Cardiac muscle cell (in vitro differentiated cells and primary cell): Measurements from ENCODE around the gene PIEZO1. TPM values are rescaled to one million over a fixed set of nuclear protein-coding genes. Genes with fewer than 3 reads are reported as not detected.

ENCODE experiments used
- DNase-seq, 2 donors: peaks; one replicate each; pipeline versions ENCODE4 v3.0.0 to v3.0.0-alpha.2; 2010 to 2017; ENCODE audit warnings: low read depth in 1 of 2, low spot score in 1 of 2
- H3K27ac ChIP-seq: fragments of 200-600 bp; sonication (generic); 2 replicates; pipeline ENCODE4 v1.5.1; 2016
- H3K27me3 ChIP-seq: fragments of 200-600 bp; sonication (generic); 2 replicates; pipeline ENCODE4 v1.6.0; 2016; ENCODE audit warnings: control low read depth
- H3K36me3 ChIP-seq: fragments of 200-600 bp; sonication (generic); 2 replicates; pipeline ENCODE4 v1.5.1; 2016; ENCODE audit warnings: control low read depth
- H3K4me1 ChIP-seq: fragments of 200-600 bp; sonication (generic); 2 replicates; pipeline ENCODE4 v1.8.1; 2017; ENCODE audit warnings: low read depth, mild to moderate bottlenecking, mixed run types
- H3K4me3 ChIP-seq: fragments of 200-600 bp; sonication (generic); 2 replicates; pipeline ENCODE4 v1.5.1; 2016; ENCODE audit warnings: mild to moderate bottlenecking
- H3K9me3 ChIP-seq: fragments of 200-600 bp; sonication (generic); 2 replicates; pipeline ENCODE4 v1.5.1; 2017; ENCODE audit warnings: low read depth, mild to moderate bottlenecking, control low read depth
- CTCF ChIP-seq: IDR thresholded peaks from 2 replicates; pipeline ENCODE4 v1.5.1; 2012; ENCODE audit warnings: low read depth, mild to moderate bottlenecking, low read length
- polyA plus RNA-seq: library from polyadenylated mRNA; unstranded; fragments of >200 nt; fragmentation: Nextera tagmentation; extraction: Ambion mirVana; gene quantifications from 2 replicates; pipeline ENCODE4 v1.2.1, GENCODE V29; 2016
- total RNA-seq: library from RNA; depleted of rRNA; stranded (reverse); fragments of >200 nt; gene quantifications from 2 replicates; pipeline ENCODE4 v1.2.3, GENCODE V29; 2016

PIEZO1 gene
- total RNA-seq = 54.5 and 121 TPM in 2 replicates
- polyA plus RNA-seq = 32.7 and 49.2 TPM in 2 replicates

GRCh38 chr16:88785106-88785924 lies at the start of gene PIEZO1:
PIEZO1 (minus strand) TSS chr16:88785220; CDS start chr16:88784964, 256 bp downstream.
- H3K36me3 ChIP-seq = no peaks in the 10 kb centered on the region
- H3K27me3 ChIP-seq = no peaks in the 10 kb centered on the region
- H3K4me3 ChIP-seq = peak within 1 kb of the TSS; percentile 68
- no peaks in the 10 kb centered on the region for H3K9me3 ChIP-seq
- peak within 1 kb of the TSS; percentile 70 for H3K27ac ChIP-seq
- peak; percentile 70 to 80 for DNase-seq
- TF ChIP-seq CTCF = peak; percentile 80
- H3K4me1 ChIP-seq = peaks cover 7% of the 10 kb centered on the region

GRCh38 chr16:88834670-88835069 lies 49.6 kb upstream of the PIEZO1 start:
- no peaks in the 10 kb centered on the region for H3K4me1 ChIP-seq
- H3K9me3 ChIP-seq = no peaks in the 10 kb centered on the region
- DNase-seq = no peak
- peaks cover 2% of the 10 kb centered on the region for H3K36me3 ChIP-seq
- no peaks in the 10 kb centered on the region for H3K27me3 ChIP-seq
- no peak overlapping the region for H3K4me3 ChIP-seq
- TF ChIP-seq CTCF = no peak
- H3K27ac ChIP-seq = no peak overlapping the region

GRCh38 chr16:88833086-88833485 lies 48.1 kb upstream of the PIEZO1 start:
- Histone ChIP-seq H3K27ac (no peak overlapping the region), H3K27me3 (no peaks in the 10 kb centered on the region), H3K4me3 (no peak overlapping the region), H3K9me3 (no peaks in the 10 kb centered on the region), H3K36me3 (peaks cover 2% of the 10 kb centered on the region), H3K4me1 (no peaks in the 10 kb centered on the region)
- DNase-seq = no peak
- TF ChIP-seq CTCF = no peak

- Histone ChIP-seq H3K9me3 (no peaks in the 10 kb centered on the region), H3K27ac (no peak overlapping the region), H3K4me1 (no peaks in the 10 kb centered on the region), H3K27me3 (no peaks in the 10 kb centered on the region), H3K4me3 (no peak overlapping the region), H3K36me3 (peaks cover 2% of the 10 kb centered on the region)
- DNase-seq = no peak
- TF ChIP-seq CTCF = no peak
Observed at GRCh38 chr16:88831838-88832237, 46.8 kb upstream of the PIEZO1 start.

- Histone ChIP-seq H3K27me3 (no peaks in the 10 kb centered on the region), H3K4me3 (no peak overlapping the region), H3K4me1 (no peaks in the 10 kb centered on the region), H3K9me3 (no peaks in the 10 kb centered on the region), H3K36me3 (peaks cover 2% of the 10 kb centered on the region), H3K27ac (no peak overlapping the region)
- no peak for TF ChIP-seq CTCF
- no peak for DNase-seq
Observed at GRCh38 chr16:88830783-88831182, 45.8 kb upstream of the PIEZO1 start.
